NCI-H345 treated with DMSO at 0.1 percent for 48 hours (cell line): Measurements from ENCODE around the gene GLT1D1.

Experiments used
- DNase-seq: peaks from one replicate; lab custom pipeline; 2025; ENCODE audit not compliant: unreplicated experiment; lab: John Stamatoyannopoulos, UW

GLT1D1 gene

DNA sequence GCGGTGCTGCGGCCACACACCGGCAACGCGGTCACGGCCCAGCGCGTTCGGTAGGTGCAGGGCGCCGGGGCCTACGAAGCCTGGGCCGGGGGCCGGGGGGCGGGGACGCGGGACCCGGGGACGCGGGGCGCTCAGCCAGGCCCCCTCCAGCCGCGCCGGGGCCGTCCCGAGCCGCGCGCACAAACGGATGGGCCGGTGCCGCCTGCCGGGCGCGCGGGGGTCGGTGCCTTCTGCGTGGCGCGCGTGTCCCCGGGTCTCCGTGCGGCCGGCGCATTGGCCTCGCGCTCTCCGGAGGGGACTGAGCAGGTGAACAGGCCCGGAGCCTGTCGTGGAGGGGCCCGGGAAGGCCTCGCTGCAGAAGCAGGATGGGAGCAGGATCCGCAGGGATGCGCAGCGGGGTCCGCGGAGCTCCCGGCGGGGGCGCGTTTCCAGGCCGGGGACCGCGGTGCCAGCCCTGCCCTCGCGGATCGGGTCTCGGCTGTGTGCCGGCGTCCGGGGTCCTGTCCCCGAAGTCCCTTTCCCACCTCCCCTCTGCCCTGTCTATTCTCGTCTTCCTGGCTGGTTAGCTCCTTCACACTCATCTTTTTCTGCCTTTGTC, 421 bp downstream of the GLT1D1 start:
- DNase-seq: no peak

DNA sequence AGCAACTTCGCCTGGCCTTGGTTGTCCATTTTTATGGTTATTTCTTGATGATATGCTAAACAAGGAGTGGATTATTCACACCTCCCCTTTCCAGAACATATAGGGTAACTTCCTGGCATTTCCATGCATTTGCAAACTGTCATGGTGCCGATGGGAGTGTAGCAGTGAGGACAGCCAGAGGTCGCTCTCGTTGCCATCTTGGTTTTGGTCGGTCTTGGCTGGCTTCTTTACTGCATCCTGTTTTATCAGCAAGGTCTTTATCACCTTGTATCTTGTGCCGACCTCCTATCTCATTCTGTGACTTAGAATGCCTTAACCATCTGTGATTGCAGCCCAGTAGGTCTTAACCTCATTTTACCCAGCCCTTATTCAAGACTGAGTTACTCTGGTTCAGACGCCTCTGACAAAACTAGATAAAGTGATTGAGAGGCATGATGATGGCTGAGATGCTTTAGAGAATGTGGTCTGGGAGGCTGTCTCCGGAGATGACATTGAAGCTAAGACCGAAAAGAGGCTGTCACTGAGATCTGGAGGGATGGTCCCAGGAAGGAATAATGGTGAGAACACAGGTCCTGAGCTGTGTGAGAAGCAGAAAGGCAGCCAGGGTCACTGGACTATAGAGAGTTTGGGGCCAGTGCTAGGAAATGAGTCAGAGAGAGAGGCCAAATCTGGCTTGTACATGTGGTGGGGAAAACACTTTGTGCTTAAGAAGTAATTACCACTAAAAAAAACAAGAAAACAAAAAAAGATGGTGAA, 2.9 kb downstream of the GLT1D1 start:
- DNase-seq: no peak

DNA sequence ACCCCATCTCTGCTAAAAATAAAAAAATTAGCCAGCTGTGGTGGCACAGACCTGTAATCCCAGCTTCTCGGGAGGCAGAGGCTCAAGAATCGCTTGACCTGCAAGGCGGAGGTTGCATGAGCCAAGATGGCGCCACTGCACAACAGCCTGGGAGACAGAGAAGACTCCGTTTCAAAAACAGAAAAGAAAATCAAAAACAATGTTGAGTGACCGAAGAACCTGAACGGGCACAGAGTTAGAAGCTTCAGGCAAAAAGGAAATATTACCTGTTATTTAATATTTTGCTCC, 3.5 kb downstream of the GLT1D1 start:
- no peak for DNase-seq

DNA sequence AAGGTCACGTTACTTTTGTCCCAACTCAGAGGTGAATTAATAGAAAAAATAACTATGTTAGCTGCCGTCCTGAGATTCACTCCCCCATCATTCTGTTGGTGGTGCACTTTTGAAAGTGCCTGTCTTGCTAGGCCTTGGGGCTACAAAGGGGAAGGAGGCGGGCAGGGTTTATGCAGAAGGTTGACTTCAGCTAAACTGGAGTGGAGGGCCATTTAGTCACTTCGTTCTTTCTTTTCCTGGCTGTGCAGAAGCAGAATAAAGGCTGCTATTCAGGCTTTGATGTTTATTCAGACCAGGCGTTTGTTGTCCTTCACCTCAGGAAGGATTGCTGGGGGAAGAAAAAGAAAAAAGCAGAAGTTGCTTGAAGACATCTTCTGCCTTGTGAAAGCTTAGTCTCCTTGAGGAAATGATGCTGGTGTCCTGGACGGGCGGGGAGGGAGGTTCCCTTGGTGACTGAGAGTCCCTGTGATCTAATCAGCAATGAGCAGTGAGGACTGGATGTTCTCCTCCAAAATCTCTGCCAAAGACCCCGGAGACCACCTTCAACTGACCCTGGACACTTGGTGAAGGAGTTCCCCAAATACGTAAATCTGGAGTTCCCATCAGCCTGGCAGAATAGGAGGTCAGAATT, 4.0 kb downstream of the GLT1D1 start:
- DNase-seq: no peak

DNA sequence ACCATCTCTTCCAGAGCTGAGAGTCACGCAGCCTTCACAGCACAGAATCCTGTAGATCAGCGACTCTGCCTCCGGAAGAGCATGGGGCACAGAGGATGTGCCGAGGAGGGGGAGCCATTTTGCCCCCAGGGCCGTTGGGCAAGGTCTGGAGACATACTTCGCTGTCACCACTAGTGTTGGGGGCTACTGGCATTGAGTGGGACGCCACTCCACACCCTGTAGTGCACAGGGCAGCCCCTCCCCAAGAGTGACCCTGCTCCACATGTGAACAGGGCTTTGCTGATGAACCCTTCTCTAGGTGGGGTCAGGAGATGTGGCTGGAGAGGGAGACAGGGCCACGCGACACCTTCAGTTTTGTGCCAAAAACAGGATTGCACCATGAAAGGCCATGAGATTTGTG, 6.0 kb downstream of the GLT1D1 start:
- no peak for DNase-seq

DNA sequence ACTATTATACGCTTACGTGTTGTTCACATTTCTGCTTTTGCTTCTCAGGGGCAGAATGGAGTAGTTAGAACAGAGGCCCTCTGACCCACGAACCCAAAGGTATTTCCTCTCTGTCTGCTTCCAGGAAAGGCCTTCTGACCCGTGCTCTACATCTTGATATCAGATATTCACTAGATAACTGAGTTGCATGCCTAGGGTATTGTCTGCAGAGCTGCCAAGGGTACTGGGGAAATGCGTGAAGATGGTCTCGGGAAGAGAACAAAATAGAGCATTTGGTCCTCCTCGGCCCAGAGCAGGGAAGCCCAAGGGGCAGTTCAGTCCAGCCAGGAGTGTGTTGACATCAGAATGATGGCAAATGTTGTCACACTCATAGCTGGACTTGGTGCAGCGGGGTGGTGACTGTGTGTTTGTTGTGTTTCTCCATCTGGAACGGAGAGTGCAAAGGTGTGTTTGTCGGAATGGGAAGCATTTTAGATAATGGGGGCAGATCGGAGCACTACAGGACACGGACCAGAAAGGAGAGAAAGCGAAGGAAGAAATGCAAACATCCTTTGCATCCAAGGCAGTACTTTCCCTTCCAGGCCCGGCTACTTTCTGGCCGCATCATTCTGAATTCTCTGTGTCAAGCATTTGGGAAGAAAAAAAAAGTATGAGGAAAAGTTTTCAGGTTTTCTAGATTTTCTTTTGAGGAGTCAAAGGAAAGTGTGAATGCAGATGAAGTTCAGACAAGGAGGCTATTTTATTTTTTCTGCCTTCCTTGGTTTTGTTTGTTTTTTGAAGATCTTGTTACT, 8.1 kb downstream of the GLT1D1 start:
- DNase-seq: no peak

DNA sequence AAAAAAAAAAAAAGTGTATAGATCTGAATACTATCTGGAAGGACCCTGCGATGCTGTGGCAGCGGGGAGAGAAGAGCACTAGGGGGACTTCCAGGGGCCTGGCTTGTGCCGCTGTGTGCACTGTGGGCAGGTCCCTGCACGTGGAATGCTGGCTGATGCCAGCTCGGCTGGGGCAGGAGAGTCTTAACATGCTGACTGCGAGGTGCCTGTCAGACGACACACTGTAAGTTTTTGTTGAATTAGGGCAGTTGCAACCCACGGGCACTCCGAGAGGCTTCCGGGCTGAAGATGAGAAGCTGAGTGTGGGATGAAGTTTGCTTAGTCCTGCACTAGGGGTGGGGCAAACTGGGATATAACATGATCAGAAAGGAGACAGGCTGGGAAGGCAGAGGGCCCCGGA, 10.7 kb downstream of the GLT1D1 start:
- no peak for DNase-seq

DNA sequence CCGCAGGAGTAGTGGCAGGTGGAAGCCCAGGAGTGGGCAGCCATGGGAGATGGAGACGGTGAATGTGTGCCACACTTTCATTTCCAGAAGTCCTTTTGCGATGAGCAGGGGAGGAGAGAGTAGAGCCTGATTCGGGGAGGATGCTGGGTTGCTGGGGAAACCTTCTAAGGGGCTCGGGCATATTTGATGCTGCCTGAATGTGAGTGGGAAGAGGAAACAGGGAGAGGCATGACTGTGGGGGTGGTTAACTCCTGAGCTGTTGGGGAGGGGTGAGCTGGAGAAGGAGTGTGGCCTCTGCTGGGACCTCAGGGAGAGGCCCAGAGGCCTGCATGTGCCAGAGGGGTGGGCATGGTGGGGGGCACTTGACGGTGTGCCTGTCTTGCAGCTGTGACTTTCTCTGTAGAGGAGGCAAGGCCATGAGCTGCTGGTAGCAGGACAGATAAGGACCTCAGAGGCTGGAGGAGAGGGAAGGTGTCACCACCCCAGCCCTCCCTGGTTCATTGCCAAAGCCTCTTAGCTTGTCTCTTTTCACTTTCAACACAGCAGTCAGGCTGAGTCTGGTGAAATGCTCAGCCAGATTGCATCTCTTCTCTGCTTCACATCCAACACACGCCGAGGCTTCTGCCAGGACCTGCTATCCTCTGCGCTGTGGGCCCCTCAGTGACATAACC, 11.4 kb downstream of the GLT1D1 start:
- no peak for DNase-seq

DNA sequence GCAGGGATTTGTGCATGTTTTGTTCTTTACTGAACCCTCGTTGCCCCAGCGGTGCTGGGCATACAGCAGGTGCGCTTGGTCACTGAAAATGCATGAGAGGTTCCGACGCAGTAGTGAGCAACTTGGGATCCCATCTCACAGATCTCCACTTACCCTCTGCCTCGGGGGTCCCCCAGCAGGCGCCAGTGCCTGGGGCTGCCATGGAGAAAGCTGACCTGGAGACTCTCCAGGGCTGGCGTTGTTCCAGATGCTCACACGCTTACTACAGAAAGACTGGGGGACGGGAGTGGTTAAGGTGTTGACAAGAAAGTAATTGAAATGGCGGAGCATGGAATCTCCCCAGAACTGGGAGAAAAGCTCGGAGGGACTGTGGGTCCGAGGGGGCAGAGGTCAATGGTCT, 14.2 kb downstream of the GLT1D1 start:
- no peak for DNase-seq

DNA sequence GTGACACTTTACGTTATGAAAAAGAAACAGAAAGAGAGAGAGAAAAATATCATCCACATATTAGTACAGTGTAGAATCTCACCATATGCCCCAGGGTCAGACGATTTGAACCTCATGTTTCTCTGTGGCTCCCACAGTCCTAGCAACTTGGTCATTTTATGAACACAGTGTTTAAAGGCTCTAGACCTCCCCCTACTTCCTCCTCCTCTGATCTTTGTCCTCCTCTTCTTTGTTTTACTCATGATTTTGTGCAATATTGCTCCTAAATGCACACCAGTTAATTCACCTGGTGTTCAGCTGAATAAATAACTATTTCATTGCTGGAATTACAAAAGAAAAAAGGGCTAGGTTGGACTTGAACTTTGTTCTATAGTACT, 18.2 kb downstream of the GLT1D1 start:
- DNase-seq: no peak

DNA sequence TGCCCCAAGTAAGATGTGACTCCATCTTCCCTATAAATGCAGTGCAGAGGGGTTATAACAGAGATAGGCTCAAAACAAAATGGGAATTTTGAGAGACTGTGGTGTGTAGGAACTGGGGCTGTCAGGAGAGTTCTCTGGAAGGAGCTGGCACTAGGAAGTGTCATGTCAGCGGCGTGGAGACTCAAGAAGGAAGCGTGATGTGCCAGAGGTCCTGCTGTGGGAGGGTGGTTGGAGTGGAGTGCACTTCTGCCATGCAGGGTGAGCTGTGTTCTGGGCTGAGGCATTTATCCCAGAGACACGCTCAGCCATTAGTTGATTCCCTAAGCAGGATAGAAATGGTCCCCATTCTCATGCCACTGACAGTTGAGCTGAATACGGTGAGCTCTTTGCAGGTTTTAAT, 19.0 kb downstream of the GLT1D1 start:
- DNase-seq: no peak

DNA sequence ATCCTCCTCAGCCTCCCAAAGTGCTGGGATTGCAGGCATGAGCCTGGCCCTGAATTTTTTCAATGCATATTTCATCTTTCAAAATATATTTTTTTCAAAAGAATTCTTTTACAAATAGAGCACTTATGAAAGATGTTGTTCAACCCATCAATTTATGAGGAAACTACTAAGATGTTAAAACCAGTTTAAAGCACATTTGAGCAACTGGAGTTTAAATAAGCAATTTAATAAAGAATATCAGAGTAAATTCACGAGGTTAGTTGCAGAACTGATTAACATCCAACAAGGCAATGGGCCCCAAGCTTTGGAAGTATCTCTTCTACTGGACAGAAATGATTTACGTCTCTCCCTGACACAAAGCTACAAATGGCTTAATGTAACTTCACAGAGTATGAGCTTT, 23.3 kb downstream of the GLT1D1 start:
- no peak for DNase-seq

DNA sequence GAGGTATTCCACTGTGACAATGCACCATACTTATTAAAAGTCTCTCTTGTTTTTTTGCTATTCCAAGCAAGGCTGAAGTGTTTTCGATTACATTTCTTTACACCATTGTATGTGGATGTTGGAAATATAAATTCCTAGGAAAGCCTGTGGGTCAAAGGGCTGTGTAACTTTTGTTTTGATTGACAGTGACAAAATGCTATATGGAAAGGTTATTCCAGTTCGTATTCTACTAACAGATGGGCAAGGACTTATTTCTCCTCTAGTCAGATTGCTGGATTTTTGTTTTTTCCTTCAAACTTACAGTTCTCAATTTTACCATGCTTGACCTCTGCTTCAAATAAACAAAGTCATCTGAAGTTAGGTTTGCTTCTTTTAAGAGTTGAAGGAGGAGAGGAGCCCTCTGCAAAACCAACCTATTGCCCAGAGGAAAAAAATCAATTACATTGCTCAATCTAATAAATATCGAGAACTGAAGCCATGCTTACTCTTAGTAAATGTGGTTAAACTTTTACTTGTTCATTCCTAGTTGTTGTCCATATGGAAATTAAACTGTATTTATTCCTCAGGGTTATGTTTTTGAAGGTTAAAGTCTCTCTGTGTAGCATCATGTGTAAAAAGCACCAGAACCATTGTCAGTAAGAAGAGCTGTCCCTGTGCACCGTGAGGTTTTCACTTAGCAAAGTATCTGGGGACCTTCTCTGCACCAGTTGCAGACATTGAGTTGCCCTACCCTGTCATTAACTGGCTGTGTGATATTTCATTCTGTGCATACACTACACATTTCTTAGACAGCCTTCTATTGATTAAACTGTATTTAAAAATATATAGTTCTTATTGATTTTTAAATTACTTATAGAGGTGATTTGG, 26.9 kb downstream of the GLT1D1 start:
- no peak for DNase-seq

DNA sequence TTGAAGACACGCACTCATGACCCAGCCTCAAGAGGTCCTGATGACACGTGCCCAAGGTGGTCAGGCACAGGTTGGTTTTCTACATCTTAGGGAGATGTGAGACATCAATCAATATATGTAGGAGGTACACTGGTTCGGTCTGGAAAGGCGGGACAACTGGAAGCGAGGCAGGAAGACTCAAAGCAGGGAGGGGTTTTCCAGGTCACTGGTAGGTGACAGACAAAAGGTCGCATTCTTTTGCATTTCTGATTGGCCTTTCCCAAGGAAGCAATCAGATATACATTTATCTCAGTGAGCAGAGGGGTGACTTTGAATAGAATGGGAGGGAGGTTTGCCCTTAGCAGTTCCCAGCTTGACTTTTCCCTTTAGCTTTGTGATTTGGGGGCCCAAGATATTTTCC, 38.6 kb downstream of the GLT1D1 start:
- no peak for DNase-seq

DNA sequence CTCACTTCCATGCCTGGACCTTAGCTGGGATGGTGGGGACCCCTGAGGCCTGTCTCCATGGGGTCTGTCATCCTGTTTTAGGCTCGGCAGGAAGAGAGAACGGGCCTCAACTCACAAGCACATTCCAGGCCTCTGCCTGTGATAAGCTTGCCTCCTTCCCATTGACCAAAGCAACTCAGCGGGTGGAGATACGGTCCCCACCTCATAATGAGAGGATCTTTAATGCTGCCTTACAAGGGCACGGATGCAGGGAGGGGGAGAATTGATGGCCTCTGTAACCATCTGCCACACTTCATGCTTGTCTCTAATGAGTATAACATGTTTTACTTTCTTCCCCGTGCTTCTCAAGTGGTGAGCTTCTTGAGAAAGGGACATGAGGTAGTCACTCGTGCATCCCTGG, 50.0 kb downstream of the GLT1D1 start:
- DNase-seq: no peak

DNA sequence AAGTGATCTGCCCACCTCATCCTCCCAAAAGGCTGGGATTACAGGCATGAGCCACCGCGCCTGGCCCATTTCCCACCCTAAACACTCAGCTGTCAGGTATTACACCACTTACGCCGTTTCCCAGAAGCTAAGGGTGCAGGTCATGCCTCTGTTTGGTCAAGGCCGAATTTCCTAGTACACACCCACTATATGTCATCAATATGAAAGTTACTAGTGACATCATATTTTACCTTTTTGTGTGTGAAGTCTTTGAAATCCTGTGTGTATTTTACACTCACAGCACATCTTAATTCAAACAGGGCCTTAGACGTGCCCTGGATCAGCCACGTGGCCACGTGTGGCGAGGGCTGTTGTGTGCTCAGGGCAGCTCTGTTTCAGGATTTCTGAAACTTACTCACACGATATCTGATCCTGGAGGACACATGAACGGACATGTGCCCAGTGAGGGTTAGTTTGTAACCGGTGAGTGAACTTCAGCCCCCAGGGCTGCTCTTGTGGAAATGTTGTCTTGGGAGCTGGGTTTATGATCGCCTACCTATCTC, 51.8 kb downstream of the GLT1D1 start:
- no peak for DNase-seq

DNA sequence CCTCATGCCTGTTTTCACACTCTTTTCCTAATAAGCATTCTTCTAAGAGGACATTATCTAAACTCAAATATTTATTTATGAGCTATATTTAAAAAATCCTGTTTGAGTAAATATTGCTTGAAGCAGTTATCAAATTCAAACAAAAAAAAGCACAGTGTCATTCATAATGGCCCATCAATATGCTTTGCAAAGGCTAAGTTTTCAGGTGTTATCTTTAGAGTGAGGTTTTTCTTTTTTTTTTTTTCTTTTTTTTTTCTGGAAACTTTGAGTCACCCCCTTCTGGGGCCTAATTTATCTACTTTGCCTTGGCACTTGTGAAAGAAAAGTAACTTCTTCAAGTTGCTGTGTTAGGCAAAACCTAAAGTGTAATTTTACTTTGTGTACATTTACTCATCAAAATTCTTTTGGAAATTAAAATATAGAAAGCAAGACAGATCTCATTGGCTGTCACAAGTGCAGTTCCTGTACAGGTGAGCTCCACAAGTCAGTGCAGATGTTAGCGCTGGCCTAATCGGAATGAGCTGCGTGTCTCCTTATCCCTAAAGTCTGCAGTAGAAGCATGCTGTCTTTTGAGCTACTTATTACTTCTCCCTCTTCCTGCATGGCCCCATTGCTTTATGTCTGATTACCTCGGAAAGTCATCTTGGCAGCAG, 53.3 kb downstream of the GLT1D1 start:
- no peak for DNase-seq

DNA sequence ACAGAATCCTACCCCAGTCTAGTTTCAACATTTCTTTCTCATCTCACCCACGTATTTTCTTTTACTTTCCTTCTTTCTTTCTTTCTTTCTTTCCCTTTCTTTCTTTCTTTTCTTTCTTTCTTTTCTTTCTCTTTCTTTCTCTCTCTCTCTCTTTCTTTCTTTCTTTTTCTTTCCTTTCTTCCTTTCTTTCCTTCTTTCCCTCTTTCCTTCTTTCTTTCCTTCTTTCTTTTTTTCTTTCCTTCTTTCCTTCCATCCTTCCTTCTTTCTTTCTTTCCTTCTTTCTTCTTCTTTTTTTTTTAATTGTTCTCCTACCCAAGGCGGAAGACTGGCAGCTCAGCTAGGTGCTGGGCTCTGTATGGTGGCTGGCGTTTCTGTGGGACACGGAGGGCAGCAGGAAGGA, 55.0 kb downstream of the GLT1D1 start:
- no peak for DNase-seq

DNA sequence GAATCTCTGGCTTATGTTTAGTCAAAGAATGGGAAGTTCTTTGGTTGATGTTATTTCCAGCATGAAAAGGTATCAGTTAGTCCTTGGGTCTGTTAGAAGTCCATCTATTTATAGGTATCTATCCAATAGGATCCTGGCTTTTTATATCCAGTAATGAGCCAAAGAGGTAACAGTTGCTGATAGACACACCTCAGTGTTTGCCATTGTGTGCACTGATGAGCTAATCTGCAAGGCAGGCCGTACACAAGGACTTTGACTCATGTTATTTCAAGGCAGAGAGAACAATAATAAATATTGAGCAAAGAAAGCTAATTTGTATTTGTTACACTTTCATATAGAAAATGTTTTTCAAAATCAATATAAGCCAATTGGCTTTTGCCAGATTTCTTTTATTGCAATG, 56.4 kb downstream of the GLT1D1 start:
- no peak for DNase-seq

DNA sequence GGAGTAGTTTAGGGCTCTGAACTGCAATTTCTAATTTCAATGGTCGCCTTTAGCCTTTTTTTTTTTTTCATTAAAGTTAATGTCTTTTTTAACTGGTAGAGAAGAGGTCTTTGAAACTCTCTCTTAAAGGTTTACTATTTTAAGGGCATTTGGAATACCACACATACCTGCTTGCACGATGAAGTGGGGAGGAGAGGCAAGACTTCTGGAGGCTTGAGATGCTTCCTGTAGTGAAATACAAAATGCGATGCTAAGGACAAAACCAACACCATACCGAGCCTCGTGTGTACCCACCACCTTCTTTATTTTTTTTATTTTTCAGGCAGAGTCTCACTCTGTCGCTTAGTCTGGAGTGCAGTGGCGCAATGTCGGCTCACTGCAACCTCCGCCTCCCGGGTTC, 57.4 kb downstream of the GLT1D1 start:
- DNase-seq: no peak
